Central memory CD8-positive, alpha-beta T cell (primary cell): Measurements from ENCODE around the gene TBPL1.
A peak's percentile ranks its signal among the peaks of the same experiment; 100 is the strongest.
"Not testable (repeated sequence)": the region's sequence is repeated elsewhere in the genome, so short reads cannot be mapped to it uniquely, and the experiment has no call there.

Experiments used
- ATAC-seq: fragments of 150-1000 bp; cut with Tn5 transposase; replicated peaks from 2 replicates; pipeline ENCODE4 v1.10.0; 2022; ENCODE audit warnings: mild to moderate bottlenecking, moderate FRiP score, moderate number of reproducible peaks; ENCODE audit not compliant: poor library complexity, severe bottlenecking; ENCODE audit errors: extremely low read depth
- DNase-seq, 2 donors: peaks; one replicate each; pipeline ENCODE4 v3.0.0; 2021; ENCODE audit warnings: low spot score in 2 of 2
- H3K27ac Mint-ChIP-seq: one replicate; pipeline ENCODE4 v1.8.0; 2022; ENCODE audit warnings: low read depth, mild to moderate bottlenecking, moderate library complexity, mixed read lengths
- H3K27me3 Mint-ChIP-seq: one replicate; pipeline ENCODE4 v1.8.0; 2022; ENCODE audit warnings: mixed read lengths
- H3K36me3 Mint-ChIP-seq: one replicate; pipeline ENCODE4 v1.8.0; 2022; ENCODE audit warnings: mild to moderate bottlenecking, moderate library complexity, mixed read lengths; ENCODE audit not compliant: insufficient read depth
- H3K4me1 Mint-ChIP-seq: one replicate; pipeline ENCODE4 v1.8.0; 2022; ENCODE audit warnings: mixed read lengths
- H3K4me3 Mint-ChIP-seq: one replicate; pipeline ENCODE4 v1.8.0; 2022; ENCODE audit warnings: mild to moderate bottlenecking, moderate library complexity, mixed read lengths
- H3K9me3 Mint-ChIP-seq: one replicate; pipeline ENCODE4 v1.8.0; 2022; ENCODE audit warnings: mixed read lengths

TBPL1 gene

GRCh38 chr6:133952815-133953633 lies at the start of gene TBPL1:
TSS of gene TBPL1 (plus strand) at chr6:133953224. CDS start at chr6:133980126, 26,902 bp downstream.
- H3K36me3 Mint-ChIP-seq: peaks cover 7% of the 10 kb centered on the region
- peak within 1 kb of the TSS; percentile 91 for H3K27ac Mint-ChIP-seq
- no peaks in the 10 kb centered on the region for H3K27me3 Mint-ChIP-seq
- H3K4me3 Mint-ChIP-seq: peak within 1 kb of the TSS; percentile 98
- ATAC-seq (peak; percentile 90), DNase-seq (peak; percentile 63 to 75)
- H3K9me3 Mint-ChIP-seq: no peaks in the 10 kb centered on the region
- H3K4me1 Mint-ChIP-seq: peaks cover 50% of the 10 kb centered on the region

GRCh38 chr6:133903855-133904254 lies 49.2 kb upstream of the TBPL1 start:
- no peak overlapping the region for H3K4me3 Mint-ChIP-seq
- no peaks in the 10 kb centered on the region for H3K9me3 Mint-ChIP-seq
- H3K27ac Mint-ChIP-seq: no peak overlapping the region
- no peak for DNase-seq
- H3K36me3 Mint-ChIP-seq: no peaks in the 10 kb centered on the region
- H3K4me1 Mint-ChIP-seq: no peaks in the 10 kb centered on the region
- peaks cover 83% of the 10 kb centered on the region for H3K27me3 Mint-ChIP-seq
- no peak for ATAC-seq

- peaks cover 92% of the 10 kb centered on the region for H3K27me3 Mint-ChIP-seq
Measured at GRCh38 chr6:133906050-133906449, 47.0 kb upstream of the TBPL1 start.

GRCh38 chr6:133916650-133917151 lies 36.3 kb upstream of the TBPL1 start:
- no peak overlapping the region for H3K27ac Mint-ChIP-seq
- H3K27me3 Mint-ChIP-seq: peaks cover 60% of the 10 kb centered on the region
- H3K4me1 Mint-ChIP-seq: no peaks in the 10 kb centered on the region
- H3K4me3 Mint-ChIP-seq: no peak overlapping the region
- H3K9me3 Mint-ChIP-seq: no peaks in the 10 kb centered on the region
- no peaks in the 10 kb centered on the region for H3K36me3 Mint-ChIP-seq
- DNase-seq (peak; percentile 44 to 59), ATAC-seq (peak; percentile 48)

More at GRCh38 chr6:133906050-133906449, 47.0 kb upstream of the TBPL1 start:
- no peak for DNase-seq
- Mint-ChIP-seq H3K9me3 (no peaks in the 10 kb centered on the region), H3K27ac (no peak overlapping the region), H3K4me1 (no peaks in the 10 kb centered on the region), H3K4me3 (no peak overlapping the region), H3K36me3 (no peaks in the 10 kb centered on the region)
- no peak for ATAC-seq

GRCh38 chr6:133917781-133918180 lies 35.2 kb upstream of the TBPL1 start:
- Mint-ChIP-seq H3K4me1 (no peaks in the 10 kb centered on the region), H3K27ac (no peak overlapping the region), H3K27me3 (peaks cover 55% of the 10 kb centered on the region), H3K36me3 (no peaks in the 10 kb centered on the region), H3K9me3 (no peaks in the 10 kb centered on the region), H3K4me3 (no peak overlapping the region)
- ATAC-seq: no peak
- DNase-seq: no peak

GRCh38 chr6:133918208-133918930 lies 34.7 kb upstream of the TBPL1 start:
- Mint-ChIP-seq H3K27me3 (peaks cover 53% of the 10 kb centered on the region), H3K9me3 (no peaks in the 10 kb centered on the region), H3K4me1 (no peaks in the 10 kb centered on the region), H3K4me3 (no peak overlapping the region), H3K27ac (no peak overlapping the region), H3K36me3 (no peaks in the 10 kb centered on the region)
- DNase-seq (no peak), ATAC-seq (no peak)

- H3K9me3 Mint-ChIP-seq: no peaks in the 10 kb centered on the region
- no peaks in the 10 kb centered on the region for H3K36me3 Mint-ChIP-seq
- DNase-seq (no peak), ATAC-seq (no peak)
- peaks cover 48% of the 10 kb centered on the region for H3K27me3 Mint-ChIP-seq
- no peak overlapping the region for H3K27ac Mint-ChIP-seq
- H3K4me3 Mint-ChIP-seq: no peak overlapping the region
- no peaks in the 10 kb centered on the region for H3K4me1 Mint-ChIP-seq
Measured at GRCh38 chr6:133919362-133919761, 33.7 kb upstream of the TBPL1 start.

GRCh38 chr6:133921249-133921859 lies 31.7 kb upstream of the TBPL1 start:
- Mint-ChIP-seq H3K36me3 (no peaks in the 10 kb centered on the region), H3K27me3 (peaks cover 42% of the 10 kb centered on the region), H3K9me3 (no peaks in the 10 kb centered on the region), H3K4me1 (no peaks in the 10 kb centered on the region), H3K27ac (no peak overlapping the region), H3K4me3 (no peak overlapping the region)
- ATAC-seq (peak; percentile 66), DNase-seq (peak; percentile 52 to 53)

GRCh38 chr6:133923938-133924593 lies 29.0 kb upstream of the TBPL1 start:
- Mint-ChIP-seq H3K36me3 (no peaks in the 10 kb centered on the region), H3K27me3 (peaks cover 64% of the 10 kb centered on the region), H3K9me3 (no peaks in the 10 kb centered on the region), H3K4me3 (no peak overlapping the region), H3K27ac (no peak overlapping the region), H3K4me1 (no peaks in the 10 kb centered on the region)
- DNase-seq: peak; percentile 33 to 38
- no peak for ATAC-seq

GRCh38 chr6:133931221-133931620 lies 21.8 kb upstream of the TBPL1 start:
- Mint-ChIP-seq H3K27me3 (peaks cover 27% of the 10 kb centered on the region), H3K9me3 (peaks cover 13% of the 10 kb centered on the region)
- H3K36me3 Mint-ChIP-seq, DNase-seq, H3K4me3 Mint-ChIP-seq, H3K4me1 Mint-ChIP-seq, H3K27ac Mint-ChIP-seq, ATAC-seq: not testable (repeated sequence)

GRCh38 chr6:133936352-133936751 lies 16.7 kb upstream of the TBPL1 start:
- H3K4me3 Mint-ChIP-seq, ATAC-seq, H3K27ac Mint-ChIP-seq, H3K36me3 Mint-ChIP-seq, H3K4me1 Mint-ChIP-seq, DNase-seq: not testable (repeated sequence)
- Mint-ChIP-seq H3K9me3 (peaks cover 13% of the 10 kb centered on the region), H3K27me3 (peaks cover 16% of the 10 kb centered on the region)

- Mint-ChIP-seq H3K36me3 (no peaks in the 10 kb centered on the region), H3K4me1 (no peaks in the 10 kb centered on the region), H3K4me3 (no peak overlapping the region), H3K27me3 (peaks cover 23% of the 10 kb centered on the region), H3K9me3 (peaks cover 9% of the 10 kb centered on the region), H3K27ac (no peak overlapping the region)
- ATAC-seq (no peak), DNase-seq (no peak)
Measured at GRCh38 chr6:133937909-133938308, 15.1 kb upstream of the TBPL1 start.
